GM19025 (cell line): ENCODE data around the gene PKHD1.
A peak's percentile ranks its signal among the peaks of the same experiment; 100 is the strongest.

Experiments
- ATAC-seq: cut with Tn5 transposase; IDR thresholded peaks from one replicate; pipeline ENCODE4 v1.9.1; 2021; ENCODE audit warnings: mild to moderate bottlenecking, low read depth, moderate library complexity; ENCODE audit not compliant: unreplicated experiment

Gene PKHD1

GRCh38 chr6:51737580-51738360 lies 349.6 kb downstream of the PKHD1 start:
- no peak for ATAC-seq

- no peak for ATAC-seq
Measured at GRCh38 chr6:51725155-51725554, 362.3 kb downstream of the PKHD1 start.

GRCh38 chr6:51720327-51720726 lies 367.1 kb downstream of the PKHD1 start:
- no peak for ATAC-seq

- ATAC-seq, result no peak
Measured at GRCh38 chr6:51719297-51719696, 368.1 kb downstream of the PKHD1 start.

GRCh38 chr6:51718533-51718932 lies 368.9 kb downstream of the PKHD1 start:
- ATAC-seq, result no peak

GRCh38 chr6:51717477-51717876 lies 369.9 kb downstream of the PKHD1 start:
- no peak for ATAC-seq

- no peak for ATAC-seq
Measured at GRCh38 chr6:51711876-51712275, 375.5 kb downstream of the PKHD1 start.

GRCh38 chr6:51706086-51706485 lies 381.3 kb downstream of the PKHD1 start:
- ATAC-seq, result no peak

- no peak for ATAC-seq
Measured at GRCh38 chr6:51704932-51705540, 382.4 kb downstream of the PKHD1 start.

- ATAC-seq, result no peak
Measured at GRCh38 chr6:51702851-51703250, 384.6 kb downstream of the PKHD1 start.

- ATAC-seq, result no peak
Measured at GRCh38 chr6:51684603-51685002, 402.8 kb downstream of the PKHD1 start.

- no peak for ATAC-seq
Measured at GRCh38 chr6:51684038-51684437, 403.4 kb downstream of the PKHD1 start.

- peak; percentile 90 for ATAC-seq
Measured at GRCh38 chr6:51678905-51679620, 408.4 kb downstream of the PKHD1 start.

- no peak for ATAC-seq
Measured at GRCh38 chr6:51678274-51678673, 409.1 kb downstream of the PKHD1 start.

- no peak for ATAC-seq
Measured at GRCh38 chr6:51675922-51676275, 411.5 kb downstream of the PKHD1 start.

- ATAC-seq, result no peak
Measured at GRCh38 chr6:51675020-51675921, 412.1 kb downstream of the PKHD1 start.

- ATAC-seq, result no peak
Measured at GRCh38 chr6:51663525-51663924, 423.9 kb downstream of the PKHD1 start.

- ATAC-seq, result no peak
Measured at GRCh38 chr6:51660767-51661166, 426.6 kb downstream of the PKHD1 start.

- ATAC-seq, result no peak
Measured at GRCh38 chr6:51657491-51657890, 429.9 kb downstream of the PKHD1 start.

- no peak for ATAC-seq
Measured at GRCh38 chr6:51655517-51655916, 431.9 kb downstream of the PKHD1 start.

- ATAC-seq, result no peak
Measured at GRCh38 chr6:51654647-51655046, 432.8 kb downstream of the PKHD1 start.
